Measurements from ENCODE around the gene ADRA2C.

Gene ADRA2C

DNA sequence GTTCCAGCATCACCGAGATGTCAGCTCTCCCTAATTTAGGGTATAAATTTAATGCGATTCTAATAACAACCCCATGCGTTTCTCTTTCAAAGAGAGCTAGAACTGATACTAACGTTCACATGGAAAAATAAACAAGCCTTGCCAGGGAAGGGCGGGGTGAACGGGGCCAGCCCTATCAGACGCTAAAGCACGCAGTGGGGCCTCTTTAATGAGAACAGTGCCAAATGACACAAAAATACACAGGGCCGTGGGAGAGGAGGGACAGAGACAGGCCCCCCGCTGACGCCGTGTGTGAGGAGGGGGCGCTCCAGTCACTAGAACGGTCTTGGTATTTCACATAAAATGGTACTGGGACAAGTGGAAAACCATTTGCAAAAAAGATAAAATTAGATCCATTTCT lies 21.3 kb upstream of the ADRA2C start:
- H2AFZ ChIP-seq (ENCODE audit: low read depth, low read length), result no peak overlapping the region
- no peak overlapping the region for H3K27ac ChIP-seq (ENCODE audit: low read length)
- H3K9ac ChIP-seq (ENCODE audit: low read length), result no peak overlapping the region
- H3K36me3 ChIP-seq (replicated peaks; ENCODE audit: low read depth, low read length), result no peaks in the 10 kb centered on the region
- TF ChIP-seq EZH2phosphoT487 (IDR thresholded peaks at IDR 0.05; ENCODE audit: low read depth), result no peak
- TF ChIP-seq, protein P1, sequence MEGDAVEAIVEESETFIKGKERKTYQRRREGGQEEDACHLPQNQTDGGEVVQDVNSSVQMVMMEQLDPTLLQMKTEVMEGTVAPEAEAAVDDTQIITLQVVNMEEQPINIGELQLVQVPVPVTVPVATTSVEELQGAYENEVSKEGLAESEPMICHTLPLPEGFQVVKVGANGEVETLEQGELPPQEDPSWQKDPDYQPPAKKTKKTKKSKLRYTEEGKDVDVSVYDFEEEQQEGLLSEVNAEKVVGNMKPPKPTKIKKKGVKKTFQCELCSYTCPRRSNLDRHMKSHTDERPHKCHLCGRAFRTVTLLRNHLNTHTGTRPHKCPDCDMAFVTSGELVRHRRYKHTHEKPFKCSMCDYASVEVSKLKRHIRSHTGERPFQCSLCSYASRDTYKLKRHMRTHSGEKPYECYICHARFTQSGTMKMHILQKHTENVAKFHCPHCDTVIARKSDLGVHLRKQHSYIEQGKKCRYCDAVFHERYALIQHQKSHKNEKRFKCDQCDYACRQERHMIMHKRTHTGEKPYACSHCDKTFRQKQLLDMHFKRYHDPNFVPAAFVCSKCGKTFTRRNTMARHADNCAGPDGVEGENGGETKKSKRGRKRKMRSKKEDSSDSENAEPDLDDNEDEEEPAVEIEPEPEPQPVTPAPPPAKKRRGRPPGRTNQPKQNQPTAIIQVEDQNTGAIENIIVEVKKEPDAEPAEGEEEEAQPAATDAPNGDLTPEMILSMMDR (IDR thresholded peaks at IDR 0.05; ENCODE audit: low read depth, low read length), result no peak
- H3K27me3 ChIP-seq (ENCODE audit: low read depth, low read length), result peaks cover 21% of the 10 kb centered on the region
- no peaks in the 10 kb centered on the region for H3K79me2 ChIP-seq (ENCODE audit: low read length)
- no peaks in the 10 kb centered on the region for H3K9me3 ChIP-seq (ENCODE audit: insufficient read depth, low read length)
- H4K20me1 ChIP-seq (ENCODE audit: insufficient read depth, low read length), result no peaks in the 10 kb centered on the region
- H3K4me3 ChIP-seq (ENCODE audit: low read length), result no peak overlapping the region
- H3K4me1 ChIP-seq (ENCODE audit: low read length), result no peaks in the 10 kb centered on the region
- H3K4me2 ChIP-seq (ENCODE audit: low read length), result no peak overlapping the region

GRCh38 chr4:3745886-3746656 lies 20.1 kb upstream of the ADRA2C start:
- H3K4me1 ChIP-seq (ENCODE audit: low read length), result no peaks in the 10 kb centered on the region
- H3K4me3 ChIP-seq (ENCODE audit: low read length), result no peak overlapping the region
- H3K27ac ChIP-seq (ENCODE audit: low read length), result no peak overlapping the region
- H3K27me3 ChIP-seq (ENCODE audit: low read depth, low read length), result peaks cover 22% of the 10 kb centered on the region
- no peak overlapping the region for H3K9ac ChIP-seq (ENCODE audit: low read length)
- no peaks in the 10 kb centered on the region for H3K36me3 ChIP-seq (replicated peaks; ENCODE audit: low read depth, low read length)
- H3K79me2 ChIP-seq (ENCODE audit: low read length), result no peaks in the 10 kb centered on the region
- H3K9me3 ChIP-seq (ENCODE audit: insufficient read depth, low read length), result no peaks in the 10 kb centered on the region
- no peaks in the 10 kb centered on the region for H4K20me1 ChIP-seq (ENCODE audit: insufficient read depth, low read length)
- TF ChIP-seq, protein P1 (IDR thresholded peaks at IDR 0.05; ENCODE audit: low read depth, low read length), result no peak
- TF ChIP-seq EZH2phosphoT487 (IDR thresholded peaks at IDR 0.05; ENCODE audit: low read depth), result no peak
- no peak overlapping the region for H2AFZ ChIP-seq (ENCODE audit: low read depth, low read length)
- no peak overlapping the region for H3K4me2 ChIP-seq (ENCODE audit: low read length)

DNA sequence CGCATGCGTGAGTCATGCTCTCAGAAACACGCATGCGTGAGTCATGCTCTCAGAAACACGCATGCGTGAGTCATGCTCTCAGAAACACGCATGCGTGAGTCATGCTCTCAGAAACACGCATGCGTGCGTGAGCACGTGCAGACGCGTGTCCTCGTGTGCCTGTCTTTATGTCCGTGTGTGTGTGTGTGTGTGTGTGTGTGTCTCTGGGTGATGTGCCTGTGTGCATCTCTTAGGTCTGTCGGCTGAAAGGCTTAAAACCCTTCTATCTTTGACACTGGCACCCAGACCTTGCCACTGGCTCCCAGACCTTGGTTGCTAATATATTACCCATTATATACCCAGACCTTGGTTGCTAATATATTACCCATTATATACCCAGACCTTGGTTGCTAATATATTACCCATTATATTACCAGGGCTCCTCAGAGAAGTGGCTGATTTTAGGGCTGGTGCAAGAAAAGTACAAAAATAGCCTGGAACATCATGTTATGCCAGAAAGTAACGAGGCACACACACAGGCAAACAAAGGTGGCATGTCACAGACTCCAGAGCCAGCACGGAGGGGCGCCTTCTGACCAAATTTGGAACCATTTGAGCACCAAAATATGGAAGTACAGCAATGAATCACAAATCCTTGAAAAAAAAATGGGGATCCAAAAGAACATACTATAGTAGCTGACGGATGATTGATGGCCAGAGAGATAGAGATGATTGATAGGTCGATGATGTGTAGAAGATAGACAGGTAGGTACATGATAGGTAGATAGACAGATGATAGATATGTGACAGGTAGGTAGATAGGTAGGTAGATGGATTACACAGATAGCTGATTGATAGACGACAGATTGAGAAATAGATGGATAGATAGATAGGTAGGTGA lies 19.2 kb upstream of the ADRA2C start:
- no peaks in the 10 kb centered on the region for H3K79me2 ChIP-seq (ENCODE audit: low read length)
- no peak overlapping the region for H3K4me2 ChIP-seq (ENCODE audit: low read length)
- peaks cover 22% of the 10 kb centered on the region for H3K27me3 ChIP-seq (ENCODE audit: low read depth, low read length)
- H3K9me3 ChIP-seq (ENCODE audit: insufficient read depth, low read length), result no peaks in the 10 kb centered on the region
- no peaks in the 10 kb centered on the region for H3K36me3 ChIP-seq (replicated peaks; ENCODE audit: low read depth, low read length)
- no peak overlapping the region for H3K4me3 ChIP-seq (ENCODE audit: low read length)
- H3K4me1 ChIP-seq (ENCODE audit: low read length), result no peaks in the 10 kb centered on the region
- TF ChIP-seq, protein P1 (IDR thresholded peaks at IDR 0.05; ENCODE audit: low read depth, low read length), result no peak
- no peak for TF ChIP-seq EZH2phosphoT487 (IDR thresholded peaks at IDR 0.05; ENCODE audit: low read depth)
- no peak overlapping the region for H3K9ac ChIP-seq (ENCODE audit: low read length)
- no peak overlapping the region for H2AFZ ChIP-seq (ENCODE audit: low read depth, low read length)
- H4K20me1 ChIP-seq (ENCODE audit: insufficient read depth, low read length), result no peaks in the 10 kb centered on the region
- H3K27ac ChIP-seq (ENCODE audit: low read length), result no peak overlapping the region

DNA sequence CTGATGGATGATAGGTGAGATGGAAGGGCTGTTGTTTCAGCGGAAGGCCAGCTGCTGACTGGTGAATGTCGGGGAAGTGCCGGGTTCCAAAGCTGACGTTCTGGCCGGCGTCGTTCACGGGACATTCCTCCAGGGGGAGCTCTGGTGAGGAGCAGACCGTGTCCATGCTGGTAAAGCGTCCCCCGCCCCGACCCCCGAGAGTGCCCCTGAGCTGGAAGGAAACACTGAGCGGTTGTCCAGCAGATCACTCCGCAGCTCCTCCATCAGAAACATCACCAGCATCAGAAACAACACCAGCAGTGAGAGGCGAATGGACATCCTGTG lies 18.6 kb upstream of the ADRA2C start:
- Histone ChIP-seq H3K79me2 (ENCODE audit: low read length) (no peaks in the 10 kb centered on the region), H3K36me3 (replicated peaks; ENCODE audit: low read depth, low read length) (no peaks in the 10 kb centered on the region), H3K4me1 (ENCODE audit: low read length) (no peaks in the 10 kb centered on the region), H3K9me3 (ENCODE audit: insufficient read depth, low read length) (no peaks in the 10 kb centered on the region), H3K4me3 (ENCODE audit: low read length) (no peak overlapping the region), H2AFZ (ENCODE audit: low read depth, low read length) (no peak overlapping the region), H3K4me2 (ENCODE audit: low read length) (no peak overlapping the region), H3K27ac (ENCODE audit: low read length) (no peak overlapping the region), H4K20me1 (ENCODE audit: insufficient read depth, low read length) (no peaks in the 10 kb centered on the region), H3K27me3 (ENCODE audit: low read depth, low read length) (peaks cover 22% of the 10 kb centered on the region), H3K9ac (ENCODE audit: low read length) (no peak overlapping the region)
- TF ChIP-seq, protein P1 (IDR thresholded peaks at IDR 0.05; ENCODE audit: low read depth, low read length), result peak; percentile 30
- no peak for TF ChIP-seq EZH2phosphoT487 (IDR thresholded peaks at IDR 0.05; ENCODE audit: low read depth)
